Stimulated activated CD4-positive, alpha-beta T cell treated with anti-CD3 and anti-CD28 coated beads, Interleukin-4, amount 100 ng/mL, for 1 hour (primary cell): ENCODE data around the gene TGFB1.
"Not testable (repeated sequence)": the region's sequence is repeated elsewhere in the genome, so short reads cannot be mapped to it uniquely, and the experiment has no call there.

Source experiments
- DNase-seq: peaks from one replicate; pipeline ENCODE4 v3.0.0-alpha.2; 2020

Gene TGFB1

DNA sequence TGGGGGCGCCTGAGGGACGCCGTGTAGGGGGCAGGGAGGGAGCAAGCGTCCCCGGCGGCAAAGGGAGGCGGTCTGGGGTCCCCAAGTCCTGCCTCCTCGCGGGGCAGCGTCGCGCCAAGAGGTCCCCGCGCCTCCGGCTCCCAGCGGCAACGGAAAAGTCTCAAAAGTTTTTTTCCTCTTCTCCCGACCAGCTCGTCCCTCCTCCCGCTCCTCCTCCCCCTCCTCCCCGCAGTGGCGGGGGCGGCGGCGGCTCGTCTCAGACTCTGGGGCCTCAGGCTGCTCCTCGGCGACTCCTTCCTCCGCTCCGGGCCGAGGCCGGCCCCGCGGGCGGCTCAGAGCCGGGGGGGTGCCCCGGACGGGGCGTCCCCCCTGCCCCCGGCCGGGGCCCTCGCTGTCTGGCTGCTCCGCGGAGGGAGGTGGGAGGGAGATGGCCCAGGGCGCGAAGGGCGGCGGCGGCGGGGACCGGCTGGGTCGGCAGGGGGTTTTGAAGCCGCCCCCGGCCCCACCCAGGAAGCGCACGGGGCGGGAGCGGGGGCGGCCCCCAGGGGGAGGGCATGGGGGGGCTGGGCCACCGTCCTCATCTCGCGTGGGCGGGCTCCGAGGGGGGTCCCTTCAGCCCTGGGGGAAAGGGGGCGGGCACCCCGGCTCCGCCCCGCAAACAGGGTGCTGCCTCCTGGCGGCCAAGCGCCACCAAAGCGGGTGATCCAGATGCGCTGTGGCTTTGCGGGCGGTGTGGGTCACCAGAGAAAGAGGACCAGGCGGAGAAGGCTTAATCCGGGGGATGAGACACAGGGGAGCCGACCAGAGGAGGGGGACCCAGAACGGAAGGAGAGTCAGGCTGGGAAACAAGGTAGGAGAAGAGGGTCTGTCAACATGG, at the start of gene TGFB1:
Gene TGFB1, minus strand, starts transcription at position 457 of the 877 bp plus-strand sequence. CDS start 878 bp downstream, outside the sequence.
- DNase-seq: peak; percentile 92

DNA sequence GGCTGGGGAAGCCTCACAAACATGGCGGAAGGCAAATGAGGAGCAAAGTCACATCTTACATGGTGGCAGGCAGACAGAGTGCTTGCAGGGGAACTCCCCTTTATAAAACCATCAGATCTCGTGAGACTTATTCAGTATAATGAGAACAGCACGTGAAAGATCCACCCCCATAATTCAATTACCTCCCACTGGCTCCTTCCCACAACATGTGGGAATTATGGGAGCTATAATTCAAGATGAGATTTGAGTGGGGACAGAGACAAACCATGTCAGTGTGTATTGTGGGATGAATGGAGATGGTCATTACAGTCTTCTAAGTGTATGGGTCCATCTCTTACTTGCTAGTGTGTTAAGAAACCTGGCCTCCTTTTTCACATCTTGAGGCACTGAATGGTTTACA, 48.3 kb upstream of the TGFB1 start:
- no peak for DNase-seq

DNA sequence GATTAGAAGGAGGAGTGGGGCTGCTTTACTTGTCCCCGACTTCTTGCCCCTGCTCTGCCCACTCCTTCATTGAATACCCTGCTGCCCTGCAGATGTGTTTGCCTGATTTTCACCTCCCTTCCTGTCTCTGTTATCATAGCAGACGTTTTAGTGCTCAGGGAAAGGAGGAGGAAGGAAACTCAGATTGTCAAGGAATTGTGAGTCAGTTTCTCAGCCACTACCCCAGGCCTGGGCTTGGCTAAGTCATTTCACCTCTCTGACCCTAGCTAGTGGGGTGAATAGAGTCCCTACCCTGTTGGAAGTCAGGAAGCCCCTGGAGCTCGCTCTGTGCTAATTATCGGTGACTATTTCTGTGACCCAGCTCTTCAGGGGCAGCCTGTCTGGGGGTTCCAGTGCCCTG, 47.8 kb upstream of the TGFB1 start:
- no peak for DNase-seq

DNA sequence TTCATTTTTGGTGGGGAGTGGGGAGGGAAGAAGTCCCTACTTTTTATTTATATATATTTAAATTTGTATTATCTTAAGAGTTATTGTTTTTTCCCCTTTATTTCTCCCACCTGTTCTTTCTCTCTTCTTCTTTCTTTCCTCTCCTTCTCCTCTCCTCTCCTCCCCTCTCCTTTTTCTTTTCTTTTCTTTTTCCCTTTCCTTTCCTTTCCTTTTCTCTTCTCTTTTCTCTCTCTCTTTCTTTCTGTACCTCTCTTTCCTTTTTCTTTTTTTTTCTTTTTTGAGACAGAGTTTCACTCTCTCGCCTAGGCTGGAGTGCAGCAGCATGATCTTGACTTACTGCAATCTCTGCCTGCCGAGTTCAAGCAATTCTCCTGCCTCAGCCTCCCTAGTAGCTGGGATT, 45.8 kb upstream of the TGFB1 start:
- DNase-seq: no peak

DNA sequence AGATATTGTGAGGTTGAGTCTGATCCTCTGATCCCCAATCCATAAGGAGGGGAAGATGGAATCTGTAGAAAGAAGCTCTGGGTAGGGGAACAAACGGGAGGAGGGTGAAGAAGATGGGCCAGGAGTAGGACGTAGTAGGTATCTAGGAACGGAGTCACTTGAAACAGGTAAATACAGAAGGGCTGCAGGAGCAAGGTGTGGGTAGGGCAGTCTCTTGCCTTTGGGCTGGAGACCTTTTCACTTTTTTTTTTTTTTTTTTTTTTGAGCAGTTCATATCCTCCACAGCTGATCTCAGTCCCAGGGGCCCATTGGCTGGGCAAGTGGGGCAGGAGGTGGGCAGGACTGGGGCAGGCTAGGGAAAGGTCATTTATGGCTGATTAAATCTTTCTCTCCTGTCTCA, 45.4 kb upstream of the TGFB1 start:
- DNase-seq: no peak

DNA sequence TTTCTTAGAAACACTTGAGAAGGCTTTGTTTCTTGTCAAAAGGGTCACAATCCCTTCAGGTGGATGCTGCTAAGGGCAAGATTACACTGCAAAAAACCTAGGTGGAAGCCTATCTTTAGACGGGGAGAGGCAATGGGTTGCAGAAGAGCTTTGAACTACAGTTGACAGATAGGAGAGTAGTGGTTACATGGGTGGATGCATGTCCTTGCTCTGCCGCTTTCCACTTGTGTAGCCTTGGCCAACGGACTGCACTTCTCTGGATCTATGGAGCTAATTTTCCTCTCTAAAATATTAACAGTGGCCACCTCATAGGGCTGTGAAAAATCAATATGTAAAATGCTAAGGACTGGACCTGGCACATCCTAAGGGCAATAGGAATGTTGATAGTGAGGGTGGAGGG, 44.9 kb upstream of the TGFB1 start:
- DNase-seq: no peak

DNA sequence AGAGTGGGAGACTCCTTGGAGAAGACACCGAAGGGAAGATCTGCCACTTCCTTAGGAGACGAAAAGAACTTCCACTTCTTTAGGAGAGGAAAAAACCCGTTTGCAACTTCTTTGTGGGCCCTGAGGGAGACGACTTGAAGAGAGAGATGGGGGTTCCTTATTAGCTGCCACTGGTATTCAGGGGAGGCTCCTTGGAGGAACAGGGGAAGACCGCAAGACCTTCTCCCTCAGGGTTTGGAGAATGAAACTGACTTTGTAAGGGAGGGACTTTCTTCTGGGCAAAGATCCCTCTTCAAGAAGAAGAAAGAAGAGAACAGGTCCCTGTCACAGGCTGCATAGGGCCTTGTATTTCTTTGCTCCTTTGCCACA, 44.3 kb upstream of the TGFB1 start:
- no peak for DNase-seq

DNA sequence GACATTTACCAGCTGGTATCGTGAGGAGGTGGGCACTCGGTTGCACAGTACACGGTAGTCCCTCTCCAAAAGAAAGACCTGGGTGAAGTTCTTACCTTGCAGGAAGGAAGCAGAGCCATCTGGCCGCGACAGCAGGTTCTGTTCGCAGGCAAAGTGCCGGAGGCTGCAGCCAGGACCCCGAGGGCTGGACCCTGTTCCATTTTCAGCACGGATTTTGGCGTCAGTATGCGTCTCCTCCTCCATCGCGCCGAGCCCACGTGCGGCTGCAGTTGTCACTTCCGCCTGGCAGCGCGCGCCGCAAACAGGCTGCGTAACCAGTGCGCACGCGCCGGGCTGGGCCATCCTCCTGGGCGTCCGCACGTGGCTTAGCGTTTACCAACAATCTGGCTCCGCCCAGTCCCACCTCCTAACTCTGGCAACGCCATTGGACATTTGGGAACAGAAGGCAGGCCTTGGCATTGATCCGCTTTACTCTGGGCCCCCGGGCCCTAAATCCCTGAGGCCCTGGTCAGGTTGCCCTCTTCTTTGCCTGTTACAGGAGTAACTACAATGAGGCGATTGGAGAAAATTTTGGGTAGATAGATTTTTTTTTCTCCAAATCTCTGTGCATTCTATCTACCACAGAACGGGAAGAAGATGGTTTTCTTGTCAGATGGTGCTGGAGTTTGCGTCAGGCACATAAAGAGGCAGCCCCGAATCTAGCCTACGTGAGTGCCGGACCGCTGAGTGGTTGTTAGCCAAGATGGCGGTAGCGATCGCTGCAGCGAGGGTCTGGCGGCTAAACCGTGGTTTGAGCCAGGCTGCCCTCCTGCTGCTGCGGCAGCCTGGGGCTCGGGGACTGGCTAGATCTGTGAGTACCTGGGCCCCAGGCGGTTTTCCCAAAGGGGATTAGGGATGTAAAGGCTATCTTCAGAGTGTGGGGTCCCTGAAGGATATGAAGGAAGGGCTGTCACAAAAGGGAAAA, 43.6 kb upstream of the TGFB1 start, which contains the start of the genes BCKDHA and EXOSC5:
Gene BCKDHA, plus strand, starts transcription at position 733 of the 964 bp plus-strand sequence. Its CDS starts 10 bp downstream, at position 743.
Gene EXOSC5, minus strand, starts transcription at position 274 of the 964 bp plus-strand sequence. Its CDS starts 31 bp downstream, at position 243.
- DNase-seq: peak; percentile 99

DNA sequence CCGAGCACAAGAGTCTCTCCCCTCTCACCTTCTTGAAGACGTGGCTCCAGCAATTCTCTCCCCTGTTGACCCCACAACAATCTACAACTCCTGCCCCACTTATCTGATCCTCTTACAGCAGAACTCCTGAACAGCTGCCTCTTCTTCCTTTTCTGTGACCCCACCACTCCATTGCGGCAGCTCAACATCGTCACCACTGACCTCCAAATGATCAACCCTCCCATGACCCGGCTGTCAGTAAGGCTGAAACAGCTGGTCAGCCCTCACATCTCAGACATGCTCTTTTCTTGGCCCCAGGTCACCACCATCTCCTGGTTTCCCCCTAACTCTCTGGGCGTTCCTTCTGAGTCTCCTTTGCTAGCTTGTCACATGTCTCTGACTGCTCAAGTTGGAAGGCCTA, 41.6 kb upstream of the TGFB1 start:
- no peak for DNase-seq

DNA sequence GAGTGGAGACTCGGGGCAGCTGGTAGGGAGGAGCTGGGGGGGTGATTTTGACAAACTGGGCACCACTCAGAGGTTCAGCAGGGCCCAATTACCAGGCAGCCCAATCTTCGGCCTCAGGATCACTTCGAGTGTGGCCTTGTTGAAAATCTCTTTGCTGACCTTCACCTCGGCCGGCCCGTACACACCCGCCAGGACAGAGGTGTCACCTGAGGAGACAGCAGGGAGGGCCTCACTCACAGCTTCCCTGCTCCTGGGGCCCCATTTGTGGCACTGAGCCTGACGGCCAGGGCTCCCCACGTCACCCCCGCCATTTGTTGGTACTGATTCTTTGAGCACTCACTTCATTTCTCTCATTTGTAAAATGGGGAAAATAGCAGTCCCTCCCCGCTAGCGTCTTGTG, 39.1 kb upstream of the TGFB1 start:
- DNase-seq: no peak

DNA sequence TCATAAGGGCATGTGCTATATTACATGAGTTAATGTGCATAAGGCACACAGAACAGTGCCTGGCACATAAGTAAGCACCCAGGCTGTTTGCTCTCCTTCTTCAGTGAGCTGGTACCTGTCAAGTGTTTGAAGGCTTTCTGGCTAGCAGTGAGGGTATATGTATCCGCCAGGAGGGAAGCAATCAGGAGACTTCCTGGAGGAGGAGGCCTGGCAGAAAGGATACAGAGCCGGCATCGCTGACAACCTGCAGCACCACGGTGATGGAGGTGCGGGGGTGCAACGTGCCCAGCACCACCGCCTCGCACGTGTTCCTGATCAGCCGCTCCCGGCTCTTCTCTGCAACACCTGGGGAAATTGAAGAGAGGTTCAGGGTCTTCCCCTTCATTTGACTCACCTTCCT, 37.9 kb upstream of the TGFB1 start:
- no peak for DNase-seq

DNA sequence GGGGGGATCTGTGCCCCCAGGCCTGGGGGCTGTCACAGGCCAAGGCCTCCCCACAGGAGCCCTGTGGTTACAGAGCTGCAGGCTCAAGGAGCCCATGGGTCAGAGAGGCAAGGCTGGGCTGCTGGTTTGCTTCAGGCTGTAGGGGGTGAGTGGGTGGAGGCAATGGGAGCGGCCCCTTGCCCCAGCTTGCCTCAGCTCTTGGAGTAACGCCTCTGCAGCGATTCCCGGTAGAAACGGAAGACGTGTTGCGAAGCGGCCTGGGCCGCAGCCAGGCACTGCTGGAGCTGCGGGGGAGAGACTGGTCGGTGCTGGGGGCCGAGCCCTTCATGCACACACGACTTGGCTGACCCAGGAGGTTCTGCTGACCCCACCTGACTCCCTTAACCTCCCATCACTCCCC, 32.7 kb upstream of the TGFB1 start:
- DNase-seq: no peak

DNA sequence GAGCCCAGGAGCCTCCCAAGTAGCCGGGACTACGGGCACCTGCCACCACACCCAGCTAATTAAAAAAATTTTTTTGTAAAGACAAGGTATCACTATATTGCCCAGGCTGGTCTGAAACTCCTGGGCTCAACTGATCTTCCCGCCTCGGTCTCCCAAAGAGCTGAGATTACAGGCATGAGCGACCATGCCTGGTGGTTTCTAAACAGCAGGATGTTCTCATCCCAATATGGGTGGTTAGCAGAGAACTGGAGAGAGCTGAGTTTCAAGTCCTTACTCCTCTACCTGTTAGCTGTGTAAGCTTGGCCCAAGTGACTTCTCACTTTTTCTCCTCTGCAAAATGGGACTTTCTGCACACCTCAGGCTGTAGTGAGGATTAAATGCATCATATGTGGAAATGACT, 30.6 kb upstream of the TGFB1 start:
- no peak for DNase-seq

DNA sequence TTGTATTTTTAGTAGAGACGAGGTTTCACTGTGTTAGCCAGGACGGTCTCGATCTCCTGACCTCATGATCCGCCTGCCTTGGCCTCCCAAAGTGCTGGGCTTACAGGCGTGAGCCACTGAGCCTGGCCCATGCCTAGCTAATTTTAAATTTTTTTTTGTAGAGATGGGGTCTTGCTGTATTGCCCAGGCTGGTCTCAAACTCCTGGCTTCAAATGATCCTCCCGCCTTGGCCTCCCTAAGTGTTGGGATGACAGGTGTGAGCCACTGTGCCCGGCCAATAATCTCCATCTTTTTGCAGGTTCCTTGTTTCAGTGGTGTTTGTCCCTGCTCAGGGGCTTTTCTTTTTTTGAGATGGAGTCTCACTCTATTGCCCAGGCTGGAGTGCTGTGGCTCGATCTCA, 27.8 kb upstream of the TGFB1 start:
- not testable (repeated sequence) for DNase-seq

DNA sequence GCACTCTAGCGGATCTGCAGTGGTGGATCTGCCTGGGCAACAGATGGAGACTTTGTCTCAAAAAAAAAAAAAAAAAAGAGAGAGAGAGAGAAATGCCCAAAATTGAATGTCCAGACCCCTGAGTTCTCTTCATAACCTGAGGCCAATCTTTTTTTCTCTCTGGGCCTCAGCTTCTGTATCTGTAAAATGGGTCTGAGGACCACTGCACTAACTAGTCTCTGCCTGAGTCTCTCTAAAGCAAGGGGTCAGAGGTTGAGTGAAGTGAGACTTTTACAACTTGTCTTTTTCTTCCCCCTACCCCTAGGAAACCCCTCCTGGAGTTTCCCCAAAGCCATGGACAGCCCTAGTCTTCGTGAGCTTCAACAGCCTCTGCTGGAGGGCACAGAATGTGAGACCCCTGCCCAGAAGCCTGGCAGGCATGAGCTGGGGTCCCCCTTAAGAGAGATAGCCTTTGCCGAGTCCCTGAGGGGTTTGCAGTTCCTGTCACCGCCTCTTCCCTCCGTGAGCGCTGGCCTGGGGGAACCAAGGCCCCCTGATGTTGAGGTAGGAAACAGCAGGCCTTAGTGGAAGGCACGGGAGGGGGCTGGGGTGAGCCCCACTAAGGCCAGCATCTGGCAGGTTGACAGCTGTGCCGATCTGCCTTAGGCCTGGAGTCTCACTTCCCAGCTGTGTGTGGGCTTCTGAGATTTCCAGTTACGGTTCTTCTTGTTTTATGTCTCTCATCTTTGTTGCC, 24.4 kb upstream of the TGFB1 start:
- DNase-seq: no peak

DNA sequence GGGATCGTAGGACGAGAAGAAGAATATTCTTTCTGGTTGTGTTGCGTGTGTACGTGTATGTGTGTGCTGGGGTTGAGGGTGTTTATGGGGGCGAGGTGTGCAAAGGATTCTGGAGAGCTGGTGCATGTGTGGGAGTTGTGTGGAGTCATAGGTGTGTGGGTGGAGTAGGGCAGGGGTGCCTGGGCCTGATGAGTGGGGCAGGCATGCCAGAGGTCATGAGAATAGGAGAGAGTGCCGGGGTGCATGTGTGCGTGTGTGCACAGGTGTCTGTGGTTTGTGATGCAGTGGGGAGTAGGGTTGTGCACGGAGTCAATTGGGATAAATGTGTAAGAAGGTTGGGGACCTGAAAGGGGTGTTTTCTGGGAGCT, 23.3 kb upstream of the TGFB1 start:
- no peak for DNase-seq

DNA sequence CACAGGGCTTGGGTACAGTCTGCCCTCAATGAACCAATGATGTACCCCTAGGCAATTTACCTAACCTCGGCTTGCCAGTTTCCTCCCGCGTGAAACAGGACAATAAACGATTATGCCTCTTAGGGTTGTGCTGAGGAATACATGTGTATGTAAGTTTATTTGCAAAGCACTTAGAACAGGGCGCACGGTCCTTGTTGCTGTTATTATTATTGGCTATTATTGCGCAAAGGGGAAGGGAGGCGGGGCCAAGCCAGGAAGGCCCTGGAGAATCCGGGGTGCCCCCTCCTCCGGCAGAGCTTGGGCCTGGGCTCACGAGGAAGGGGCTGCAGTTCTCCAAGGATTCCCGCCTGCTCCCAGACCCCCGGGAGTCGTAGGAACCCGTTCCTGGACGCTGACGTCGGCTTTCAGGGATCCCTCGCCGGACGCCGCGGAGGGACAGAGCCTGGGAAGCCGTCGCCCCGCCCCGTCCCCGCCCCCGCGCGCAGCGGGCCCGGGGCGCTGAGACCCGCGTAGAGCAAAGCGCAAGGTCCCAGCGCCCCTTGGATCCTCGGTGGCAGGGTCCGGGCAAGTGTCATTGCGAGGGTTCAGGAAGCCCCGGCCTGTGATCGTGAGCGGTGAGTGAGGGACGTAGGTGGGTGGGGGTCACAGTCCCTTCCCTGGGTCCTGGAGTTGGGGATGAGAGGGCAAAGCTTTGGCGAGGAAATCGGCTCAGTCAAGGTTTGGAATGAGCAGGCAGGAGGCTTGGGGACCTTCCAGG, 22.7 kb upstream of the TGFB1 start, which contains the start of gene TMEM91:
Gene TMEM91, plus strand, starts transcription at position 293 of the 757 bp plus-strand sequence. CDS start 1,777 bp downstream, outside the sequence.
- no peak for DNase-seq

DNA sequence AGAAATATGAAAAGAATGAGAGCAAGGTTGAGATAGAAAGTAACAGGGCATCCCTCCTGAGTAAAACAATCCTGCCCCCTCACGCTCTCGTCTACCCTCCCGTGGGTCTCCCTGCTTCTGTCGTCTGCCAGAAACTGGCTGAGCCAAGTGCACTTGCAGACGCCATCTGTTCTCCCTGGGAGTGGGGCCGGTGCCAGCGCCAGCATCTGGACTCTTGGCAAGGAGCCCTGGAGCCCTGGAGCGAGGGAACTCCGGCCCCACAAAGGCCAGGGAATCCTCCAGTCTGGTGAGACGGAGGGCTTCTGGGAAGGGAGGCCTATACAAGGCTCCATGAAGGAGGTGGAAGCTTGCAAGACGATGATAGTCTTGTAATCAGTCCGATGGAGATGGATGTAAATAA, 20.3 kb upstream of the TGFB1 start:
- DNase-seq: no peak

DNA sequence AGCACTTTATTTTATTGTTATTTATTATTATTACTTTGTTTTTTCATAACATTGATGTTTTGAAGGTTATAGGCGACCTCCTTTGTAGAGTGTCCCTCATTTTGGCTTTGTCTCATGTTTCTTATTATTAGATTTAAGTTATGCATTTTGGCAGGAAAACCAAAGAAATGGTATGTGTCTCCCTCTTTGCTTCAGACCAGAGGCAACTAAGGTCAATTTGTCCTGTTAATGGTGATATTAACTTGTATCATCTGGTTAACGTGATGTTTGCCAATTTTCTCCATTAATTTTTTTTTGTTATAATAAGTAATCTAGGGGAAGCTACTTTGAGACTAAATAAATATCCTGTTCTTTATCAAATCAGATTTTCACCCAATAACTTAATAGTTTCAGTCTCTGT, 18.8 kb upstream of the TGFB1 start:
- DNase-seq: no peak

DNA sequence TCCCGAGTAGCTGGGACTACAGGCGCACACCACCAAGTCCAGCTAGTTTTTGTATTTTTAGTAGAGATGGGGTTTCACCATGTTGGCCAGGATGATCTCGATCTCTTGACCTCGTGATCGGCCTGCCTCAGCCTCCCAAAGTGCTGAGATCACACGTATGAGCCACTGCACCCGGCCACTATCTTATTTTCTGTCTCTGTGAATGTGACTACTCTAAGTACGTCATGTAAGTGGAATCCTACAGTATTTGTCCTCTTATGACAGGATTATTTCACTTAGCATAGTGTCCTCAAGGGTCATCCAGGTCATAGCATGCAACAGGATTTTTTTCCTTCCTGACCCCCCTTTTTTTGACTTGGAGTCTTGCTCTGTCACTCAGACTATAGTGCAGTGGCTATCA, 17.8 kb upstream of the TGFB1 start:
- no peak for DNase-seq

DNA sequence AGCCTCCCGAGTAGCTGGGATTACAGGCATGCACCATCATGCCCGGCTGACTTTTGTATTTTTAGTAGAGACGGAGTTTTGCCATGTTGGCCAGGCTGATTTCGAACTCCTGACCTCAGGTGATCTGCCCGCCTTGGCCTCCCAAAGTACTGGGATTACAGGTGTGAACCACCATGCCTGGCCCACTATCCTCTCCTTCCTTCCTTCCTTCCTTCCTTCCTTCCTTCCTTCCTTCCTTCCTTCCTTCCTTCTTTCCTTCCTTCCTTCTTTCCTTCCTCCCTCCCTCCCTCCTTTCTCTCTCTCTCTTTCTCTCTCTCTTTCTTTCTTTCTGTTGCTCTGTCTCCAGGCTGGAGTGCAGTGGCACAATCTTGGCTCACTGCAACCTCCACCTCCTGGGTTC, 17.4 kb upstream of the TGFB1 start:
- not testable (repeated sequence) for DNase-seq

DNA sequence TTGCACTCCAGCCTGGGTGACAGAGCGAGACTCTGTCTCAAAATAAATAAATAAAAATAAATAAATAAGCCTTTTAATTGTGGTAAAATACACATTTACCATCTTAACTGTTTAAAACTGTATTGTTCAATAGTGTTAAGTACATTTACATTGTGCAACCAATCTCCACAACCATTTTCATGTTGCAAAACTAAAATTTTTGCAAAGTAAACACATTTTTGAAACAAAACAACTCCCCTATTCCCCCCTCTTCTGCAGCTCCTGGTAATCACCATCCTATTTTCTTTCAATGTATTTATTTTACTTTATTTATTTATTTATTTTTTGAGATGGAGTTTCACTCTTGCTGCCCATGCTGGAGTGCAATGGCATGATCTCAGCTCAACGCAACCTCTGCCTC, 16.0 kb upstream of the TGFB1 start:
- DNase-seq: no peak
